H1 (cell line): ENCODE measurements around the gene NRL. TPM values are rescaled to one million over a fixed set of nuclear protein-coding genes. Genes with fewer than 3 reads are reported as not detected.
A peak's percentile ranks its signal among the peaks of the same experiment; 100 is the strongest.

Experiments used
- CTCF ChIA-PET: fragments of 300-600 bp; sonication (Branson Sonifier 250); formaldehyde crosslinking; loops from one replicate; lab custom pipeline; 2021; ENCODE audit not compliant: partially characterized antibody; lab: Charles Lee
- POLR2A ChIA-PET: fragments of 300-600 bp; sonication (Branson Sonifier 250); formaldehyde crosslinking; loops from one replicate; lab custom pipeline; 2021; ENCODE audit warnings: inconsistent platforms; ENCODE audit not compliant: partially characterized antibody; lab: Charles Lee
- DNase-seq, 2 experiments: peaks; one replicate each; pipeline versions ENCODE4 v3.0.0 to v3.0.0-alpha.2; 2010 to 2022; ENCODE audit warnings: low spot score in 2 of 2, low read depth in 1 of 2, mixed read lengths in 1 of 2
- FAIRE-seq: peaks from 2 replicates; lab custom pipeline; 2011; peaks lifted over from hg19 to GRCh38; lab: Jason Lieb, UNC
- H2AFZ ChIP-seq: 2 replicates; pipeline ENCODE4 v1.8.1; 2012; ENCODE audit warnings: low read length, inconsistent platforms
- H2AK5ac ChIP-seq: 2 replicates; pipeline ENCODE4 v1.6.1; 2013; ENCODE audit warnings: low read depth, low read length
- H2BK120ac ChIP-seq: replicated peaks from 2 replicates; pipeline ENCODE3; 2013; ENCODE audit warnings: low read depth, low read length, inconsistent platforms
- H2BK12ac ChIP-seq: 2 replicates; pipeline ENCODE4 v1.6.1; 2013; ENCODE audit warnings: low read depth, low read length
- H2BK15ac ChIP-seq: 2 replicates; pipeline ENCODE4 v1.6.1; 2013; ENCODE audit warnings: low read length
- H2BK20ac ChIP-seq: 2 replicates; pipeline ENCODE4 v1.6.1; 2013; ENCODE audit warnings: low read length
- H2BK5ac ChIP-seq: 2 replicates; pipeline ENCODE4 v1.6.1; 2013; ENCODE audit warnings: low read depth, low read length
- H3K14ac ChIP-seq: 2 replicates; pipeline ENCODE4 v1.6.1; 2013; ENCODE audit warnings: inconsistent platforms; ENCODE audit not compliant: insufficient read length
- H3K18ac ChIP-seq: 2 replicates; pipeline ENCODE4 v1.6.1; 2013; ENCODE audit warnings: low read length; ENCODE audit errors: extremely low read depth
- H3K23ac ChIP-seq: 2 replicates; pipeline ENCODE4 v1.6.1; 2013; ENCODE audit warnings: inconsistent platforms; ENCODE audit not compliant: insufficient read length
- H3K23me2 ChIP-seq: 2 replicates; pipeline ENCODE4 v1.6.1; 2013; ENCODE audit warnings: low read depth, low read length
- H3K27ac ChIP-seq: 2 replicates; pipeline ENCODE4 v1.6.1; 2011; ENCODE audit warnings: low read depth, low read length, inconsistent platforms
- H3K27me3 ChIP-seq, 4 experiments: replicated peaks in 1 of 4; 1 replicate in 1 of 4; 2 replicates in 3 of 4; pipeline versions ENCODE4 v1.6.1 to v1.8.1; 2011 to 2013; ENCODE audit warnings: low read length in 3 of 4, mild to moderate bottlenecking in 3 of 4, inconsistent platforms in 2 of 4, mixed read lengths in 2 of 4, moderate library complexity in 1 of 4; ENCODE audit not compliant: control insufficient read depth in 3 of 4, insufficient read depth in 3 of 4; ENCODE audit errors: extremely low read depth in 1 of 4
- H3K36me3 ChIP-seq, 4 experiments: 2 replicates each; pipeline versions ENCODE4 v1.6.1 to v1.8.1; 2011 to 2013; ENCODE audit warnings: mild to moderate bottlenecking in 4 of 4, low read length in 3 of 4, moderate library complexity in 2 of 4, control low read depth in 1 of 4, inconsistent platforms in 1 of 4; ENCODE audit not compliant: insufficient read depth in 4 of 4, control insufficient read depth in 2 of 4
- H3K4ac ChIP-seq: replicated peaks from 2 replicates; pipeline ENCODE3; 2013; ENCODE audit warnings: low read length, low read depth, mixed read lengths, inconsistent platforms; ENCODE audit not compliant: insufficient read length
- H3K4me1 ChIP-seq, 4 experiments: replicated peaks in 1 of 4; 1 replicate in 1 of 4; 2 replicates in 3 of 4; pipeline versions ENCODE4 v1.6.1 to v1.8.1; 2011 to 2013; ENCODE audit warnings: low read length in 3 of 4, inconsistent platforms in 2 of 4, mixed read lengths in 1 of 4; ENCODE audit not compliant: insufficient read depth in 4 of 4, control insufficient read depth in 3 of 4
- H3K4me2 ChIP-seq, 2 experiments: 2 replicates each; pipeline versions ENCODE4 v1.6.1 to v1.8.1; 2011 to 2013; ENCODE audit warnings: low read depth in 2 of 2, low read length in 2 of 2, control low read depth in 1 of 2, inconsistent platforms in 1 of 2, mild to moderate bottlenecking in 1 of 2; ENCODE audit not compliant: insufficient read depth in 1 of 2
- H3K4me3 ChIP-seq, 4 experiments: fragments of 200-600, 300-600 bp in 1 of 4; sonication (generic), shearing (Covaris generic), sonication (Bioruptor Twin) in 1 of 4; 2 replicates each; pipeline versions ENCODE4 v1.5.1 to v1.8.1; 2011 to 2016; ENCODE audit warnings: low read length in 4 of 4, low read depth in 3 of 4, control low read depth in 2 of 4, inconsistent platforms in 2 of 4, mild to moderate bottlenecking in 2 of 4, mixed read lengths in 1 of 4, moderate library complexity in 1 of 4; ENCODE audit not compliant: insufficient read depth in 2 of 4; ENCODE audit errors: extremely low read depth in 1 of 4
- H3K56ac ChIP-seq: replicated peaks from 2 replicates; pipeline ENCODE3; 2013; ENCODE audit warnings: low read depth, mild to moderate bottlenecking, mixed read lengths, low read length, inconsistent platforms; ENCODE audit not compliant: insufficient read length
- H3K79me1 ChIP-seq: 2 replicates; pipeline ENCODE4 v1.6.1; 2013; ENCODE audit warnings: low read depth, low read length, control low read depth
- H3K79me2 ChIP-seq, 2 experiments: 2 replicates each; pipeline versions ENCODE4 v1.6.1 to v1.8.1; 2012 to 2013; ENCODE audit warnings: low read length in 2 of 2, mild to moderate bottlenecking in 2 of 2, inconsistent platforms in 1 of 2; ENCODE audit not compliant: insufficient read depth in 2 of 2, control insufficient read depth in 1 of 2
- H3K9ac ChIP-seq, 4 experiments: replicated peaks in 1 of 4; 1 replicate in 1 of 4; 2 replicates in 3 of 4; pipeline versions ENCODE4 v1.6.1 to v1.8.1; 2011 to 2013; ENCODE audit warnings: low read depth in 3 of 4, low read length in 3 of 4, control low read depth in 2 of 4, mild to moderate bottlenecking in 2 of 4, moderate library complexity in 2 of 4, inconsistent platforms in 1 of 4; ENCODE audit errors: extremely low read depth in 1 of 4
- H3K9me3 ChIP-seq, 2 experiments: 2 replicates each; pipeline versions ENCODE4 v1.6.1 to v1.8.1; 2012 to 2013; ENCODE audit warnings: mild to moderate bottlenecking in 2 of 2, moderate library complexity in 2 of 2, control low read depth in 1 of 2, inconsistent platforms in 1 of 2, low read depth in 1 of 2, low read length in 1 of 2, mixed read lengths in 1 of 2; ENCODE audit not compliant: insufficient read depth in 2 of 2
- H4K20me1 ChIP-seq, 2 experiments: replicated peaks in 1 of 2; 2 replicates each; pipeline versions ENCODE3 to v1.8.1; 2011 to 2013; ENCODE audit warnings: inconsistent platforms in 2 of 2, low read length in 2 of 2, mild to moderate bottlenecking in 1 of 2; ENCODE audit not compliant: insufficient read depth in 2 of 2, control insufficient read depth in 1 of 2
- H4K5ac ChIP-seq: 2 replicates; pipeline ENCODE4 v1.6.1; 2013; ENCODE audit warnings: low read length, low read depth, mixed read lengths, inconsistent platforms; ENCODE audit not compliant: insufficient read length
- H4K8ac ChIP-seq: 2 replicates; pipeline ENCODE4 v1.8.0; 2013; ENCODE audit warnings: mild to moderate bottlenecking, moderate library complexity, low read length, inconsistent platforms; ENCODE audit not compliant: insufficient read depth; ENCODE audit errors: extremely low read depth
- H4K91ac ChIP-seq: replicated peaks from 2 replicates; pipeline ENCODE3; 2013; ENCODE audit warnings: low read length, mixed read lengths, inconsistent platforms; ENCODE audit not compliant: insufficient read length
- ATF3 ChIP-seq: IDR thresholded peaks from 2 replicates; pipeline ENCODE4 v1.6.1; 2011; ENCODE audit warnings: low read depth, mild to moderate bottlenecking, low read length; ENCODE audit not compliant: insufficient read depth
- CEBPB ChIP-seq: IDR thresholded peaks from 2 replicates; pipeline ENCODE4 v1.6.1; 2012; ENCODE audit warnings: low read depth, low read length
- EGR1 ChIP-seq: IDR thresholded peaks from 2 replicates; pipeline ENCODE4 v1.6.1; 2011; ENCODE audit warnings: low read depth, low read length, borderline replicate concordance
- GABPA ChIP-seq: IDR thresholded peaks from 2 replicates; pipeline ENCODE4 v1.6.1; 2011; ENCODE audit warnings: mild to moderate bottlenecking, low read length, moderate library complexity, borderline replicate concordance; ENCODE audit not compliant: insufficient read depth
- HDAC6 ChIP-seq: IDR thresholded peaks from one replicate; pipeline ENCODE4 v1.7.1; 2012; ENCODE audit warnings: low read depth, mild to moderate bottlenecking, inconsistent platforms, low read length, moderate library complexity
- NRF1 ChIP-seq: IDR thresholded peaks from 2 replicates; pipeline ENCODE4 v1.6.1; 2011; ENCODE audit warnings: mild to moderate bottlenecking, low read depth, low read length, improper control_type of control experiment
- RFX5 ChIP-seq: IDR thresholded peaks from 2 replicates; pipeline ENCODE4 v1.6.1; 2011; ENCODE audit warnings: low read depth, low read length, improper control_type of control experiment, borderline replicate concordance
- RNF2 ChIP-seq: fragments of 200-900, 300-1000 bp; sonication (generic); IDR thresholded peaks from 2 replicates; pipeline ENCODE4 v1.7.1; 2016; ENCODE audit warnings: borderline replicate concordance, low read depth, mild to moderate bottlenecking, antibody characterized with exemption, low read length; ENCODE audit not compliant: poor library complexity, severe bottlenecking; ENCODE audit errors: missing control alignments
- SIRT6 ChIP-seq: IDR thresholded peaks from one replicate; pipeline ENCODE4 v1.7.1; 2012; ENCODE audit warnings: low read length, inconsistent platforms
- TCF12 ChIP-seq: IDR thresholded peaks from 2 replicates; pipeline ENCODE4 v1.6.1; 2011; ENCODE audit warnings: low read depth, mild to moderate bottlenecking, low read length
- TEAD4 ChIP-seq: IDR thresholded peaks from 2 replicates; pipeline ENCODE4 v1.6.1; 2012; ENCODE audit warnings: low read depth, low read length, inconsistent platforms, mixed read lengths
- YY1 ChIP-seq: IDR thresholded peaks from 2 replicates; pipeline ENCODE4 v1.6.1; 2011; ENCODE audit warnings: low read depth, mild to moderate bottlenecking, low read length
- ZNF274 ChIP-seq: IDR thresholded peaks from 2 replicates; pipeline ENCODE4 v1.7.0; 2012; ENCODE audit warnings: low read length, borderline replicate concordance; ENCODE audit errors: extremely low read depth
- WGBS, 2 experiments: shearing (Covaris generic) in 1 of 2; methylation state at CpG; one replicate each; pipeline versions ENCODE4 v1.1.6 to v1.1.7; 2013 to 2015; ENCODE audit warnings: low lambda C conversion rate in 2 of 2, mixed read lengths in 2 of 2, inconsistent platforms in 1 of 2, low coverage in 1 of 2, missing lambda C conversion rate in 1 of 2; ENCODE audit not compliant: insufficient replicate concordance in 2 of 2, insufficient coverage in 1 of 2, insufficient read length in 1 of 2; ENCODE audit errors: extremely low coverage in 1 of 2, missing lambda C conversion rate in 1 of 2; 5-methylcytosine and 5-hydroxymethylcytosine counted together
- polyA plus RNA-seq, 7 experiments: library from polyadenylated mRNA; depleted of rRNA in 3 of 7; stranded (reverse) in 5 of 7; unstranded in 2 of 7; fragments of >200 nt in 5 of 7; fragments of 200-250 nt in 2 of 7; gene quantifications; 1 replicate in 5 of 7; 2 replicates in 1 of 7; 4 replicates in 1 of 7; pipeline versions ENCODE4 v1.2.1 to v1.2.3, GENCODE V29; 2011 to 2013; ENCODE audit warnings: missing spikeins in 2 of 7, mixed read lengths in 2 of 7
- total RNA-seq: library from RNA; stranded (reverse); fragmentation: NEBNext Ultra II Directional; extraction: Animal tissue kit (Norgen Biotek cat#: 25700); gene quantifications from 2 replicates; pipeline ENCODE4 v1.2.1, GENCODE V29; 2021

NRL gene
- total and polyA plus RNA-seq, 2 of the 8 experiments (the other 6 are each of a cell fraction or from before 2014, with no cell fraction given), result 1.1 to 2.2 TPM

DNA sequence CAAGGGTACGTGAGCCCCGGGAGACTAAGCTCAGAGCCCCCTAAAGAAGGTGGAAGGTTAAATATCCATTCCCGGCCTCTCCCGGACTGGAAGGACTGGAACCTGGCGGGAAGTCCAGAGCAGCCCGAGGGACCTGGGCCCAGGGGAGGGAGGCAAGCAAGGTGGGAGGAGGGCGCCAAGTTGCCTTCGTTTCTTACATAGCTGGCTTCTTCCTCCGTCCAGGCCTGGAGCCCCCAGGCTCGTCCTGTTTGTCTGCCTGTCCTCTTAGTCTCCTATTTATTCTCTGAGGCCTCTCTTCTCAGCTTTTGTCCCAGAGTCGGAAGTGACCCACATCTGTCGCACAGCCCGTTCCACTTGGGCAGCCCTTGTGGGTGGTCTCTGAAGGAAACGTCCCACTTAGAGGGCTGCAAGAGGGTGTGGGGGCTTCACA, 19.9 kb downstream of the NRL start:
- no peak overlapping the region for H3K14ac ChIP-seq
- peaks cover 5 to 13% (median 9%) of the 10 kb centered on the region in 4 experiments for H3K4me1 ChIP-seq
- H3K9ac ChIP-seq, result peak overlapping the region; percentile 87 to 95 (median 90)
- H2BK12ac ChIP-seq, result peak overlapping the region; percentile 77
- H3K23me2 ChIP-seq, result peaks cover 8% of the 10 kb centered on the region
- 3% methylated on average over 14 of the region's 14 CpGs; no CpG with 5 or more reads in 1 of the 2 experiments for WGBS, 2 experiments
- peak overlapping the region; percentile 89 for H3K27ac ChIP-seq
- 0 out of 2 replicates have a peak overlapping the region, but pooled peaks have one; percentile 81 for H2BK15ac ChIP-seq
- H3K4me3 ChIP-seq, result peak overlapping the region; percentile 60 to 96 (median 84)
- H3K9me3 ChIP-seq, result no peaks in the 10 kb centered on the region
- peaks cover 0 to 21% of the 10 kb centered on the region in 2 experiments; a peak in 2 of 4 replicates for H3K79me2 ChIP-seq
- CTCF ChIA-PET, result interaction anchor here (1.1 to 12.8 kb wide), 6 partner anchors 9 to 61 kb away, joined by 3 to 316 read pairs (median 7); partner anchors contain the start of gene CPNE6
- peak overlapping the region; percentile 97 for H2BK5ac ChIP-seq
- peak overlapping the region; percentile 96 for H3K4ac ChIP-seq
- H4K5ac ChIP-seq, result peak overlapping the region; percentile 82
- peaks cover 6 to 28% (median 13%) of the 10 kb centered on the region in 4 experiments; a peak in 6 of 8 replicates for H3K36me3 ChIP-seq
- DNase-seq (no peak), FAIRE-seq (no peak)
- H2AFZ ChIP-seq, result no peak overlapping the region
- H3K56ac ChIP-seq, result peak overlapping the region; percentile 97
- H3K4me2 ChIP-seq, result peak overlapping the region; percentile 88 to 91
- peak overlapping the region; percentile 2; the same call in 1 of the 2 replicates for H2AK5ac ChIP-seq
- peaks cover 5 to 9% of the 10 kb centered on the region in 2 experiments for H4K20me1 ChIP-seq
- POLR2A ChIA-PET, result interaction anchor here (0.8 to 23.9 kb wide), 26 partner anchors 11 to 544 kb away, joined by 3 to 626 read pairs (median 9); partner anchors contain the start of genes CARMIL3, CPNE6, DCAF11 and EMC9
- peak overlapping the region; percentile 61 for H4K91ac ChIP-seq
- no peak overlapping the region for H2BK120ac ChIP-seq
- peak overlapping the region; percentile 97 for H3K18ac ChIP-seq
- peaks cover 5% of the 10 kb centered on the region for H3K79me1 ChIP-seq
- peak overlapping the region; percentile 97; the same call in 1 of the 2 replicates for H4K8ac ChIP-seq
- peak overlapping the region; percentile 19 for H3K23ac ChIP-seq
- H2BK20ac ChIP-seq, result 0 out of 2 replicates have a peak overlapping the region, but pooled peaks have one; percentile 35
- no peaks in the 10 kb centered on the region for H3K27me3 ChIP-seq
- TF ChIP-seq RFX5 (no peak), EGR1 (no peak), CEBPB (no peak), ATF3 (no peak), NRF1 (no peak), GABPA (no peak), TCF12 (no peak), YY1 (no peak), SIRT6 (no peak), HDAC6 (no peak), ZNF274 (no peak), RNF2 (no peak), TEAD4 (no peak)
